ENCODE measurements around the gene RSRP1.
"Not testable (repeated sequence)": the region's sequence is repeated elsewhere in the genome, so short reads cannot be mapped to it uniquely, and the experiment has no call there.

DNA sequence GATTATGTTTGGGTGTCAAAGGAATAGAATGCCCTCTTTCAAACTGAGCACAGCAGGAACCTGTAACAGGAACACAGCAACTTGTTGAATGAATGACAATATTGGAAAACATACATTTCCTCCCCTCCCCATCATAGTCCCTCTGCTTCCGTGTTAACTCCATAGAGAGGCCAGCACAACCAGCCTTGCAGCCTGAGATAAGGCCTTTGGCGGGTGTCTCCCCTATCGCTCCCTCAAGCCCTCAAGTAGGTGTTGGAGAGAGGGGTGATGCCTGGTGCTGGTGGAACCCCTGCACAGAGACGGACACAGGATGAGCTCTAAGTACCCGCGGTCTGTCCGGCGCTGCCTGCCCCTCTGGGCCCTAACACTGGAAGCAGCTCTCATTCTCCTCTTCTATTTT is 25.0 kb upstream of the RSRP1 start, which contains the start of gene RHD:
- TF ChIP-seq, protein P1, sequence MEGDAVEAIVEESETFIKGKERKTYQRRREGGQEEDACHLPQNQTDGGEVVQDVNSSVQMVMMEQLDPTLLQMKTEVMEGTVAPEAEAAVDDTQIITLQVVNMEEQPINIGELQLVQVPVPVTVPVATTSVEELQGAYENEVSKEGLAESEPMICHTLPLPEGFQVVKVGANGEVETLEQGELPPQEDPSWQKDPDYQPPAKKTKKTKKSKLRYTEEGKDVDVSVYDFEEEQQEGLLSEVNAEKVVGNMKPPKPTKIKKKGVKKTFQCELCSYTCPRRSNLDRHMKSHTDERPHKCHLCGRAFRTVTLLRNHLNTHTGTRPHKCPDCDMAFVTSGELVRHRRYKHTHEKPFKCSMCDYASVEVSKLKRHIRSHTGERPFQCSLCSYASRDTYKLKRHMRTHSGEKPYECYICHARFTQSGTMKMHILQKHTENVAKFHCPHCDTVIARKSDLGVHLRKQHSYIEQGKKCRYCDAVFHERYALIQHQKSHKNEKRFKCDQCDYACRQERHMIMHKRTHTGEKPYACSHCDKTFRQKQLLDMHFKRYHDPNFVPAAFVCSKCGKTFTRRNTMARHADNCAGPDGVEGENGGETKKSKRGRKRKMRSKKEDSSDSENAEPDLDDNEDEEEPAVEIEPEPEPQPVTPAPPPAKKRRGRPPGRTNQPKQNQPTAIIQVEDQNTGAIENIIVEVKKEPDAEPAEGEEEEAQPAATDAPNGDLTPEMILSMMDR (IDR thresholded peaks at IDR 0.05; ENCODE audit: control extremely low read depth in 1 of 3, insufficient read depth in 1 of 3, low read depth in 1 of 3, low read length in 3 of 3), result not testable (repeated sequence)
- not testable (repeated sequence) for TF ChIP-seq TAF1 (IDR thresholded peaks at IDR 0.05; ENCODE audit: low read depth, low read length); KDM1A (IDR thresholded peaks at IDR 0.05; ENCODE audit: borderline replicate concordance, low read length); RAD21 (IDR thresholded peaks at IDR 0.05 in 1 of 2, conservative IDR thresholded peaks at IDR 0.05 in 1 of 2; ENCODE audit: low read depth in 2 of 2, low read length in 2 of 2); POLR2AphosphoS5 (IDR thresholded peaks at IDR 0.05; ENCODE audit: low read depth, low read length); RFX5 (IDR thresholded peaks at IDR 0.05; ENCODE audit: borderline replicate concordance, low read depth, low read length); POLR2A (IDR thresholded peaks at IDR 0.05; ENCODE audit: control extremely low read depth in 1 of 2, low read depth in 2 of 2, low read length in 2 of 2); EZH2 (IDR thresholded peaks at IDR 0.05; ENCODE audit: low read depth, low read length, severe bottlenecking)
